HepG2 (cell line): Measurements from ENCODE around the gene PDE6C.

Experiments
- CBX2 ChIP-seq, 2 experiments: fragments of 200-600 bp in 1 of 2; sonication (generic); formaldehyde crosslinking in 1 of 2; IDR thresholded peaks; 2 replicates each; pipeline versions ENCODE4 v1.7.0 to v1.8.1; 2018 to 2022; ENCODE audit warnings: low read depth in 2 of 2, low read length in 1 of 2, mild to moderate bottlenecking in 1 of 2, missing genetic modification reagents in 1 of 2
- CTCF ChIP-seq: sonication (generic); formaldehyde crosslinking; IDR thresholded peaks from 2 replicates; pipeline ENCODE4 v1.5.0; 2020; ENCODE audit warnings: mild to moderate bottlenecking, missing genetic modification reagents, moderate library complexity
- SMARCC2 ChIP-seq: fragments of 450-650 bp; IDR thresholded peaks from 2 replicates; pipeline ENCODE4 v1.6.1; 2017; ENCODE audit warnings: antibody characterized with exemption, mild to moderate bottlenecking
- XBP1 ChIP-seq: sonication (generic); formaldehyde crosslinking; IDR thresholded peaks from 2 replicates; pipeline ENCODE4 v1.5.0; 2020; ENCODE audit warnings: missing genetic modification reagents
- ZBTB3 ChIP-seq: sonication (generic); formaldehyde crosslinking; IDR thresholded peaks from 2 replicates; pipeline ENCODE4 v1.4.0; 2020; ENCODE audit warnings: low read depth, mild to moderate bottlenecking, moderate library complexity, missing genetic modification reagents, borderline replicate concordance
- ZNF124 ChIP-seq: sonication (generic); formaldehyde crosslinking; IDR thresholded peaks from 2 replicates; pipeline ENCODE4 v1.4.0; 2020; ENCODE audit warnings: missing genetic modification reagents
- ZNF766 ChIP-seq: sonication (generic); formaldehyde crosslinking; IDR thresholded peaks from 2 replicates; pipeline ENCODE4 v1.5.0; 2020; ENCODE audit warnings: missing genetic modification reagents, borderline replicate concordance
- ZZZ3 ChIP-seq: sonication (generic); formaldehyde crosslinking; IDR thresholded peaks from 2 replicates; pipeline ENCODE4 v1.4.0; 2020; ENCODE audit warnings: missing genetic modification reagents, mild to moderate bottlenecking, borderline replicate concordance

- TF ChIP-seq XBP1 (CRISPR knock-in tag) (no peak), CBX2 (IDR thresholded peaks at IDR 0.05; ENCODE audit: low read depth, low read length) (no peak), CBX2 (CRISPR knock-in tag; IDR thresholded peaks at IDR 0.05; ENCODE audit: low read depth) (no peak), ZNF766 (no peak), CTCF (peak; percentile 59), ZZZ3 (CRISPR knock-in tag) (no peak), ZBTB3 (CRISPR knock-in tag) (no peak), ZNF124 (CRISPR knock-in tag) (no peak), SMARCC2 (no peak)
Measured at GRCh38 chr10:93596539-93596938, 15.8 kb upstream of the PDE6C start.
